OCI-LY3 (cell line): ENCODE data around the gene PEPD.

ENCODE experiments used
- H2AFZ ChIP-seq: fragments of 200-600, 300-600 bp; shearing (Covaris generic); 2 replicates; pipeline ENCODE4 v1.6.0; 2014; ENCODE audit warnings: antibody characterized with exemption, low read depth, low read length
- H3K27ac ChIP-seq: fragments of 200-600, 300-600 bp; sonication (generic); 2 replicates; pipeline ENCODE4 v1.5.1; 2014; ENCODE audit warnings: mild to moderate bottlenecking, low read length, moderate library complexity, mixed read lengths
- H3K27me3 ChIP-seq: fragments of 200-600, 300-600 bp; sonication (generic); 2 replicates; pipeline ENCODE4 v1.6.1; 2014; ENCODE audit warnings: low read depth, low read length, mixed read lengths
- H3K36me3 ChIP-seq: fragments of 200-600, 300-600 bp; sonication (generic); replicated peaks from 2 replicates; pipeline ENCODE3; 2014; ENCODE audit warnings: low read depth, low read length, mixed read lengths
- H3K4me1 ChIP-seq: fragments of 300-600, 200-600 bp; sonication (generic); 2 replicates; pipeline ENCODE4 v1.6.1; 2014; ENCODE audit warnings: low read length, mixed read lengths
- H3K4me2 ChIP-seq: fragments of 200-600, 300-600 bp; sonication (generic); 2 replicates; pipeline ENCODE4 v1.6.1; 2014; ENCODE audit warnings: low read length, mixed read lengths
- H3K4me3 ChIP-seq: fragments of 300-600, 200-600 bp; sonication (generic); 2 replicates; pipeline ENCODE4 v1.5.1; 2014; ENCODE audit warnings: antibody characterized with exemption, mild to moderate bottlenecking, low read length, moderate library complexity
- H3K79me2 ChIP-seq: fragments of 300-600, 200-600 bp; shearing (Covaris generic); 2 replicates; pipeline ENCODE4 v1.6.1; 2014; ENCODE audit warnings: mild to moderate bottlenecking, low read length, mixed read lengths
- H3K9ac ChIP-seq: fragments of 300-600, 200-600 bp; shearing (Covaris generic); 2 replicates; pipeline ENCODE4 v1.6.0; 2014; ENCODE audit warnings: mild to moderate bottlenecking, low read length, moderate library complexity
- H3K9me3 ChIP-seq: fragments of 200-600, 300-600 bp; shearing (Covaris generic); 2 replicates; pipeline ENCODE4 v1.6.1; 2014; ENCODE audit warnings: low read length, mixed read lengths; ENCODE audit not compliant: insufficient read depth
- H4K20me1 ChIP-seq: fragments of 200-600, 300-600 bp; sonication (generic); 2 replicates; pipeline ENCODE4 v1.6.1; 2016; ENCODE audit warnings: low read length, mixed read lengths; ENCODE audit not compliant: insufficient read depth
- CTCF ChIP-seq: fragments of 200-600, 300-600 bp; sonication (generic); IDR thresholded peaks from 2 replicates; pipeline ENCODE4 v1.5.1; 2014; ENCODE audit warnings: antibody characterized with exemption, low read length, low read depth
- EZH2phosphoT487 ChIP-seq: fragments of 200-600 bp; shearing (Covaris generic); IDR thresholded peaks from 2 replicates; pipeline ENCODE4 v1.6.1; 2018; ENCODE audit warnings: antibody characterized with exemption, mixed run types, low read depth

The PEPD gene

GRCh38 chr19:33349319-33350289 lies 172.0 kb downstream of the PEPD start:
- Histone ChIP-seq H3K36me3 (no peaks in the 10 kb centered on the region), H3K4me1 (no peaks in the 10 kb centered on the region), H3K4me3 (no peak overlapping the region), H3K79me2 (no peaks in the 10 kb centered on the region), H3K27me3 (peaks cover 37% of the 10 kb centered on the region), H3K4me2 (no peak overlapping the region), H3K27ac (no peak overlapping the region), H3K9ac (no peak overlapping the region), H4K20me1 (no peaks in the 10 kb centered on the region), H2AFZ (no peak overlapping the region), H3K9me3 (no peaks in the 10 kb centered on the region)
- no peak for TF ChIP-seq EZH2phosphoT487
- TF ChIP-seq CTCF = no peak

- H3K4me2 ChIP-seq = no peak overlapping the region
- no peak overlapping the region for H3K27ac ChIP-seq
- H3K27me3 ChIP-seq = peaks cover 47% of the 10 kb centered on the region
- H2AFZ ChIP-seq = no peak overlapping the region
- H3K9me3 ChIP-seq = no peaks in the 10 kb centered on the region
- TF ChIP-seq CTCF = no peak
- no peak for TF ChIP-seq EZH2phosphoT487
- H3K9ac ChIP-seq = no peak overlapping the region
- H3K36me3 ChIP-seq = no peaks in the 10 kb centered on the region
- H4K20me1 ChIP-seq = no peaks in the 10 kb centered on the region
- H3K4me1 ChIP-seq = no peaks in the 10 kb centered on the region
- no peak overlapping the region for H3K4me3 ChIP-seq
- H3K79me2 ChIP-seq = no peaks in the 10 kb centered on the region
These were observed 173.1 kb downstream of the PEPD start for GRCh38 chr19:33348301-33349010.

- Histone ChIP-seq H3K4me3 (no peak overlapping the region), H3K4me2 (no peak overlapping the region), H3K36me3 (no peaks in the 10 kb centered on the region), H3K79me2 (no peaks in the 10 kb centered on the region), H2AFZ (no peak overlapping the region), H3K4me1 (no peaks in the 10 kb centered on the region), H3K9me3 (no peaks in the 10 kb centered on the region), H4K20me1 (no peaks in the 10 kb centered on the region), H3K27me3 (peaks cover 57% of the 10 kb centered on the region), H3K9ac (no peak overlapping the region), H3K27ac (no peak overlapping the region)
- TF ChIP-seq CTCF (no peak), EZH2phosphoT487 (no peak)
These were observed 174.3 kb downstream of the PEPD start for GRCh38 chr19:33347300-33347699.

GRCh38 chr19:33346665-33347064 lies 174.9 kb downstream of the PEPD start:
- H2AFZ ChIP-seq = no peak overlapping the region
- no peak for TF ChIP-seq EZH2phosphoT487
- TF ChIP-seq CTCF = no peak
- no peak overlapping the region for H3K4me3 ChIP-seq
- no peaks in the 10 kb centered on the region for H3K79me2 ChIP-seq
- no peaks in the 10 kb centered on the region for H3K9me3 ChIP-seq
- H3K27me3 ChIP-seq = peaks cover 57% of the 10 kb centered on the region
- no peaks in the 10 kb centered on the region for H4K20me1 ChIP-seq
- no peak overlapping the region for H3K9ac ChIP-seq
- H3K27ac ChIP-seq = no peak overlapping the region
- H3K36me3 ChIP-seq = no peaks in the 10 kb centered on the region
- no peak overlapping the region for H3K4me2 ChIP-seq
- no peaks in the 10 kb centered on the region for H3K4me1 ChIP-seq
